Frontal cortex (tissue), 4 donors: Measurements from ENCODE around the gene TRIM6. TPM values are rescaled to one million over a fixed set of nuclear protein-coding genes. Genes with fewer than 3 reads are reported as not detected.
"Not testable (repeated sequence)": the region's sequence is repeated elsewhere in the genome, so short reads cannot be mapped to it uniquely, and the experiment has no call there.

Experiments used
- DNase-seq, 2 donors: peaks; one replicate each; pipeline ENCODE4 v3.0.0; 2012; ENCODE audit warnings: low spot score in 2 of 2
- FAIRE-seq: peaks from 2 replicates; lab custom pipeline; 2012; peaks lifted over from hg19 to GRCh38; lab: Jason Lieb, UNC
- total RNA-seq: library from RNA; depleted of rRNA; stranded (reverse); fragments of >200 nt; gene quantifications from one replicate; pipeline ENCODE4 v1.2.3, GENCODE V29; 2014
- donor health status: control.
- donor health status: control.
- donor health status: control.

Gene TRIM6
- total RNA-seq, 1 donor from 2014 or later, result 0.41 TPM

DNA sequence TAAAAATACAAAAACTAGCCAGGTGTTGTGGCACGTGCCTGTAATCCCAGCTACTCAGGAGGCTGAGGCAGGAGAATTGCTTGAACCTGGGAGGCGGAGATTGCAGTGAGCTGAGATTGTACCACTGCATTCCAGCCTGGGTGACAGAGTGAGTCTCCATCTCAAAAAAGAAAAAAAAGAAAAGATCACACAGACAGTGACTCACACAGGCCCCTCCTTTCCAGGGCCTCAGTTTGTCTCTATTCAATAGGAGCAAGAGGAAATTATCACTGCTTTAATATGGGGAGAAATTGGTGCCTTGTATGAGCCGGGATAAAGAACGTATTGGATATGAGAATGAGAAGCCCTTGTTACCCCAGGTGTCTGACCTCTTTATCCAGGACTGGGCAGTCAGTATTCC lies 6.4 kb downstream of the TRIM6 start:
- not testable (repeated sequence) for FAIRE-seq, DNase-seq

DNA sequence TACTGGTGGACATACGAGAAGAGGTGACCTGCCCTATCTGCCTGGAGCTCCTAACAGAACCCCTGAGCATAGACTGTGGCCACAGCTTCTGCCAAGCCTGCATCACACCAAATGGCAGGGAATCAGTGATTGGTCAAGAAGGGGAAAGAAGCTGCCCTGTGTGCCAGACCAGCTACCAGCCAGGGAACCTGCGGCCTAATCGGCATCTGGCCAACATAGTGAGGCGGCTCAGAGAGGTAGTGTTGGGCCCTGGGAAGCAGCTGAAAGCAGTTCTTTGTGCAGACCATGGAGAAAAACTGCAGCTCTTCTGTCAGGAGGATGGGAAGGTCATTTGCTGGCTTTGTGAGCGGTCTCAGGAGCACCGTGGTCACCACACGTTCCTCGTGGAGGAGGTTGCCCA lies 6.9 kb downstream of the TRIM6 start:
- DNase-seq, result no peak
- FAIRE-seq, result no peak

DNA sequence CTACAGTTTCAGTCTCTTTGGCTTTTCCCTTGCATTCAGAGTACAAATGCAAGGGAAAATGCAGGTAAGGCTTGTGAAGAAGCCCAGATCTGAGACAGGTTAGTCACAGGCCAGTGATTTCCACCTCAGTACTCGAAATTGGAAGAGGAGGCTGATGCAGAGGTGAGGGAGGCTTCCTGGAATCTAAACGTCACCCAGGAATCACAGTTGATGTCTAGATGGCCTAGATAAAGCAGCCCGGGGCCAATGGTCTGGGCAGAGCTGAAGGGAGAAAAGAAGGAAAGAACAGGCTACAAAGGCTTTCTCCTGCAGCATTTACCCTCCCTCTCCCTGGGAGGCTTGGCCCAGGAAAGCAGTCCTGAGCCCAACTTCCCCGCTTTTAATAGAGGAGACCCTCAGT lies 8.5 kb downstream of the TRIM6 start:
- FAIRE-seq (no peak), DNase-seq (no peak)

DNA sequence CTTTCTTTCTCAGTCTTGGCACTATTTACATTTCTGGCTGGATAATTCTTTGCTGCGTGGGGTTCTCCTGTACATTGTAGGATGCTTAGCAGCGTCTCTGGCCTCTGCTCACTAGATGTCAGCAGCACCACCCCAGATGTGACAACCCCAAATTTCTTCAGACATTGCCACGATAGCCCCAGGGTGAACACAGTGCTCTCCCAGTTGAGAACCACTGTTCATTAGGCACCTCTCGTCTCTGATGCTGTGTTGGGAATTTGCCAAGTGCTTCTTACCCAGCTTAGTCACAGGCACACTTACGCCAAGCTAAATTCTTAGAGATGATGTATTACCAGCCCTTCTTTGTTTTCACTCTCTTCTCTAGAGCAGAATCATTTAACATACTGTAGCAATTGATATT lies 9.4 kb downstream of the TRIM6 start:
- FAIRE-seq (no peak), DNase-seq (no peak)

DNA sequence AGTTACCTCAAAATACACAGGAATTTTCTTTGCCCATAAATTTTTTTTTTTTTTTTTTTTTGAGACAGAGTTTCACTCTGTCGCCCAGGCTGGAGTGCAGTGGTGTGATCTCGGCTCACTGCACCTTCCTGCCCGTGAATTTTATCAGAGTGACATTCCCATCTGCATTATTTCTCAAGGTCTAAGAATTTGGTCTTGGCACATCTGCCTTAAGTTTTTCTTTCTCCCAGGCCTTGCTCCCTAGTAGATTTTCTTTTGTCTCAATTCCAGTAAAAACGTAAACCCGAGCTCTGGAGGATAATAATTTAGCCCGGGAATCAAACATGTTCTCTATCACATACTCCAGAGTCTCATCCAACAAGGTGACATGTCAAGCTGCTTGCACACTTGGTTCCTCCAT lies 12.4 kb downstream of the TRIM6 start:
- no peak for DNase-seq
- no peak for FAIRE-seq

DNA sequence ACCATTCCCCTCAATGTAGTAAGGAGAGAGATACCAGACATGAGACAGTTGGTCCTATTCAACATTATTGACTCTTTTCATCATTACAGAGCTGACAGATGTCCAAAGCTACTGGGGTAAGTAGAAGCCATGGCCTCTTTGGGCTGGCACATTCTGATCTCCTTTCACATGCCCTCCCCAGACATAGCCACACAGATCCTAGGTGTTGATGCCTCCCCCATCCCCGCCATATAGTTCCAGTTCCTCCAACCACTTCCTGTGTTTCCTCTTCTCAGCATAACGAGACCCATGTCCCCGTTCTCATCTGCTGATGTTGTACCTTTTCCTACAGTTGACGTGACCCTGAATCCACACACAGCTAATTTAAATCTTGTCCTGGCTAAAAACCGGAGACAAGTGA lies 14.0 kb downstream of the TRIM6 start:
- FAIRE-seq (no peak), DNase-seq (no peak)

DNA sequence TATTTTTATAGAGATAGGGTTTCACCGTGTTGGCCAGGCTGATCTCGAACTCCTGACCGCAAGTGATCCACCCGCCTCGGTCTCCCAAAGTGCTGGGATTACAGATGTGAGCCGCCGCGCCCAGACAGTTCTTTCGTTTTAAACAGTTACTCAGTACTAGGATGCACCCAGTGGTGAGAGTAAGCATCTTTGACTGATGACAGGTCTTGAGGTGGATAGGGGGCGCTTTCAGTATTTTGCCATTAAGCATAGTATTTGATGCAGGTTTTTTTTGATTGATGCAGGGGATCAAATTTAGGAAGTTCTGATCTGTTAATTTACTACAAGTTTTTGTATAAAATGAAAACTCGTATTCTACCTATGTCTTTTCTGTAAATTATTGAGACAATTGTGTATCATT lies 15.2 kb downstream of the TRIM6 start:
- no peak for DNase-seq
- FAIRE-seq, result no peak

DNA sequence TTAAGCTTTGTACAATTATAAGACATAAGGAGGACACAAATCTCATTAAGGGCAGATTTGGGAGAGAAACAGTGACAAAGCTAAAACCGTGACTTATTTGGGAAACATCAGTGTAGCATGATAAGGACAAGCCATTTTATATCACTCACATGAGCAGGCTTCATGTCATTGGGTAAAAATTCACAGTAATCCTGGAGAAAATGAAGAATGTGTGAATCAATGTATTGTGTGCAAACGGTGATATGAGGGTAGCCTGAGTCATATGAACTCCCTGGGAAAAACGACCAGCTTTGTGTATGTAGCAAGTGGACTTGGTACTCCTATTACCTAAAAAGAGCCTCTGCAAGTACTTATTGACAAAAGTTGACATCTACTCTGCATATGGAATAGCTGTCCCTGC lies 22.4 kb downstream of the TRIM6 start:
- DNase-seq, result no peak
- no peak for FAIRE-seq

DNA sequence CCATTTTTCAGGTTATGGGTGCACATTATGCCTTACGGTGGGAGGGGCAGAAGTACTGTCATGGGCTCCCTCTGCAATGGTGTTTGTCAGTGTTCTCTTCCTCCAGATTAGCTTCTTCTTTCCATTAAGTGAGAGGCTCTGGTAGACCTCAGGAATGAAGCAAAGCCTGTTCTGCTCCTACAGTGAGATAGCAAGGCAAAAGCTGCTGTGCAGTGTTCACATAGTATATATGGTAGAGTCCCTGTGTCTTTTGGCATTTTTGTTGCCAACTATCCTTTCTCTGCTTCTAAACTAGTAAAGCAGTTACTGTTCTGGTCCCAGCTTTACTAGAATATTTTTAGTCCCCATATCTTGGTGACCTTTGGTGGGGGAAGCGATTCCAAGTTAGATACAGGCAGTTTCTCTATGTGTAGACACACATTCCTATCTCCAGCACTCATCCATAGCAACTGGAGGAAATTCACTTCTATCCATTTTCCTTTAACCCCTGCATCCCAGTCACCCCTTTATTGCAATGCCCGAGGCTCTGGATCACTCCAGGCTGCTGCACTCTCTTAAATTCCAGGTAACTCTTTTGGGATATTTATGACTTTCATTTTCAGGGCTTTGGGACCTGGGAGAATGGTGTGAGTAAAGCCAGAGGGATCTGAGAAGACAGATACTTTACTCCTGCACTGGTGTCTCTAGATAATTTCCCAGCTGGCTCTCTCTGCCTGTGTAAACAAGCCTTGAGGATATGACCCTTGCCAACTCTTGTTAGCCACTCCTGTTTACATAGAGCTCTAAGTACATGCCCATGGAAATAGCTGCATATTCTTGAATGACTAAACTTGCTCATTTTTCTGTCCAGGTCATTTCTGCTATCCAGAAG lies 24.4 kb downstream of the TRIM6 start:
- DNase-seq, result no peak
- FAIRE-seq, result no peak

DNA sequence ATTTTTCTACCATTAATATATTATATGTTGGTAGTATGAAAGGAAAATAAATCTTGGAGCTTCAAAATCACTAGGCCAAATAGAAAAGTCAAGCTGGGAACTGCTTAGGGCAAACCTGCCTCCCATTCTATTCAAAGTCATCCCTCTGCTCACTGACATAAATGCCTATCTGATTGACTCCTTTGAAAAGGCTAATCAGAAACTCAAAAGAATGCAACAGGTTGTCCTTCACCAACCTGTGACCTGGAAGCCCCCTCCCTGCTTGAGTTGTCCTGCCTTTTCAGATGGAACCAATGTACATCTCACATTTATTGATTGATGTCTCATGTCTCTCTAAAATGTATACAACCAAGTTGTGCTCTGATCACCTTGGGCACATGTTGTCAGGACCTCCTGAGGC lies 25.1 kb downstream of the TRIM6 start:
- FAIRE-seq (no peak), DNase-seq (no peak)

DNA sequence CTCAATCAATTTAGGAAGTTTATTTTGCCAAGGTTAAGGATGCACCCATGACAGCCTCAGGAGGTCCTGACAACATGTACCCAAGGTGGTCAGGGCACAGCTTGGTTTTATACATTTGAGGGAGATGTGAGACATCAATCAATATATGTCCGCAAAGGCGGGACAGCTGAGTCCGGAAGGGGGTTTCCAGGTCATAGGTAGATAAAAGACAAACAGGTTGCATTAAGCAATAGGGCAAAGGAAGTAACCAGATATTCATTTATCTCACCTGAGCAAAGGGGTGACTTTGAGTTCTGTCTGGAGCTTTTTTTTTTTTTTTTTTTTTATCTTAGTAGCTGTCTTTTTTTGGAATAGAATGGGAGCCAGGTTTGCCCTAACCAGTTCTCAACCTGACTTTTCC lies 26.4 kb downstream of the TRIM6 start:
- no peak for DNase-seq
- FAIRE-seq, result no peak

DNA sequence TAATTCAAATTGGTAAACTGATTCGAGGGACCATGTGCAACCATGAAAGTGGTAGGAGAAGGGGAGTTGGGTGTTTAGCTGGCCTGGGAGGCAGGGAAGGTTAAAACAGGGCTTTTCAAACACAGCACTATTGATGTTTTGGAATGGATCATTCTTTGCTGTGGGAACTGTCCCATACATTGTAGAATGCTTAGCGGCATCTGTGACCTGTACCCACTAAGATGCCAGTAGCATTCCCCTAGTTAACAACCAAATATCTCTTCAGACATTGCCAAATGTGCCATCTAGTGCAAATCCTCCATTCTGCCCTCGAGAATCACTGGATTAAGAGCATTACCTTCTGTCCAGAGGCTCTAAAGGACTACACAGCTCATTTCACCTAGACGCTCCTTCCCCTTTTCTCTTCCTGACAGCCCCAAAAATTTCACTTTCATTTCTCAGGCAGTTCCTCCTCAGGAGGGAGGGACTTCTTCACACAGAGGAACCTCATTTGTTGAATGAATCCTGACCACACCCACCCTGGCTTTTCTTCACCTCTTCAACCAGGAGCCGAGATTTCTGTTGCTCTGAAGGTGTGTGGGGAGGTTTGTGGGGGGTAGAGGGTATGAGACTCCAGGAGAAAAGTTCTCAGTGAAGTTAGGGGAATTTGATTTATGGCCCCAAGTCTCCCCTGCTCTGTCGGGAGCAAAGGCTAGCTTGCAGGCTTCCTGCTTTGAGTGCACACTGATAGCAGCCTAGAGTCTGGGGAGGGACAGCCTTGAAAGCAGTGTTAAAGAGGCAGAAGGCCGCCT lies 28.2 kb downstream of the TRIM6 start, which contains the start of gene TRIM34:
TRIM34 (plus strand) TSS at position 513 of the 791 bp plus-strand sequence. CDS start 7,331 bp downstream, outside the sequence.
- DNase-seq, result peak; percentile 26 to 52
- FAIRE-seq, result no peak

DNA sequence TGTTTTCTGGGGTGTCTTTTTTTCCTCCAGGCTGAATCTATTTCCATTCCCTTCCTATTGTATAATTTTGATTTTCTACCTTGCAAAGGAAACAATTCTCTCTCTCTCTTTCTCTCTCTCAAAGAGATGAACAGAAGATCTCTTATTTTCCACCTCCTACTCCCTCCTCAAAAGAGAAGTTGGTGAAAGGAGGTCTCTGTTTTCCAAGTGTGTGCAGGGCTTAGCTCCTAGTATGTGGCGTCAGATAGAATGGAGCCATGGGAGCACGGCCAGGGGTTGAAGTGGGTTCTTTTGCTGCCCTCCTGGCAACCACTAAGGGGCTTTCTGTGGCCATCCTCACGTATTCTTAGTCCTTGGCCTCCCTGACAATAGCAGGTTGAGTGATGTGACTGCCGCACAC lies 28.8 kb downstream of the TRIM6 start:
- FAIRE-seq (no peak), DNase-seq (no peak)

DNA sequence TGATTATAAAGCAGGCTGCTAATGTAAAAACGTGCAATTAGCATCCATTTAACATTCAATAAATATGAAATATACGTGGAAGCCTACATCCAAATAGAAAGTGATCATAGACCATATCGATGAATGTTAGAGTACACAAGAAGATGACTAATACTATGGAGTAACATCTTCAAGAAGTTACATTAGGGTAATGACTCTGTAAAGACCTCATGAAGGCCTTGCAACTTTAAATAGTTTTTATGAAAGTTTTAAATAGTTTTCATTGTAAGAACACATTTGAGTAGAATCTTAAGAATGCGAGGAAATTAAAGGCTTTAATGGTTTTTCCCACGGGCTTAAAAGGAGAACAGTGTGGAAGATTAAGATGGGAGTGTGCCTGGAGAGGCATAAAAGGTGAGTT lies 29.8 kb downstream of the TRIM6 start:
- DNase-seq, result no peak
- no peak for FAIRE-seq

DNA sequence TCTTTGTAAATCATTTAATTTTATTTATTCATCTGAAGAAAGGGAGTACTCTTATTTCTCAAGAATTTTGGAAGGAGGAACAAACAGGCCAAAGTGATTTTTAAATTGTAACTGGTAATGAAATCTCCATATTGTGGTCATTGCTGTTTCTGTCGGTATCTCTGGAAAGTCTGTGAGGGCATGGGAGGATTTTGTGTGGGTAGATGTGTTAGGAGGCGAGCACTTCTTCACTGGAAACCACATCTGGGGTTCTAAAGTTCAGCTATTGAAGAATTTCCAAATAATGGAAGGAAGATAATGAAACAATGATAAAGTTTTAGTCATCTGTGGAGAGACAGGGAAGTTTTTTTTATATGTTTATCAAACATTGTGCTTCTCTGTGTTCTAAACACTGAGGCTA lies 35.0 kb downstream of the TRIM6 start:
- DNase-seq (no peak), FAIRE-seq (no peak)

DNA sequence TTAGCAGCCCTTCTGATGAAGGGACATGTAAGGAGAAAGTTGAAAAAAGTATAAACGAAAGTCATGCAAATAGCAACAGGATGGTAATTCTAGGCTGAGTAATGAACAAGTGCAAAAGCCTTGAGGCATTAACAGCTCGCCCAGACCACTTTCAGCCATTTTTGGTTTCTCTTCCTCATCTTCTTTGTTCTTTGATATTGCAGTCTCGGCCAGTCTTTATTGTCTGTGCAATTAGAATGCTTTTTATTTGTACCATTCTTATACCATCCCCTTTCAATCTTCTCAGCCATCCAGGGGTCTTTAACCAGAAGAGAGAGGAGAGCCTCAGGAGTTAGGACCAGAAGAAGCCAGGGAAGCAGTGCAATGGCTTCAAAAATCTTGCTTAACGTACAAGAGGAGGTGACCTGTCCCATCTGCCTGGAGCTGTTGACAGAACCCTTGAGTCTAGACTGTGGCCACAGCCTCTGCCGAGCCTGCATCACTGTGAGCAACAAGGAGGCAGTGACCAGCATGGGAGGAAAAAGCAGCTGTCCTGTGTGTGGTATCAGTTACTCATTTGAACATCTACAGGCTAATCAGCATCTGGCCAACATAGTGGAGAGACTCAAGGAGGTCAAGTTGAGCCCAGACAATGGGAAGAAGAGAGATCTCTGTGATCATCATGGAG lies 35.7 kb downstream of the TRIM6 start:
- FAIRE-seq (no peak), DNase-seq (no peak)

DNA sequence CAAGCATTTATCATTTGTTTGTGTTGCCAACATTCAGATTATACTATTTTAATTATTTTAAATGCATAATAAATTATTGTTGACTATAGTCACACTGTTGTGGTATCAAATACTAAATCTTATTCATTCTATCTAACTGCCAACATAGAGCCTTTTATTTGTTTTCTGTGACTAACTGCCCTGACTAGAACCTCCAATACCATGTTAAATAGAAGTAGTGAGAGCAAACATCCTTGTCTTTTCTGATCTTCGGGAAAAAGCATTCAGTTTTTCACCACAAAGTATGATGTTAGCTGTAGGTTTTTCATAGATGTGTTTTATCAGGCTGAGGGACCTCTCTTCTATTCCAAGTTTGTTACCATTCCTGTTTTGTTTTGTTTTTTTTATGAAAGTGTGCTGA lies 43.5 kb downstream of the TRIM6 start:
- FAIRE-seq (no peak), DNase-seq (no peak)

DNA sequence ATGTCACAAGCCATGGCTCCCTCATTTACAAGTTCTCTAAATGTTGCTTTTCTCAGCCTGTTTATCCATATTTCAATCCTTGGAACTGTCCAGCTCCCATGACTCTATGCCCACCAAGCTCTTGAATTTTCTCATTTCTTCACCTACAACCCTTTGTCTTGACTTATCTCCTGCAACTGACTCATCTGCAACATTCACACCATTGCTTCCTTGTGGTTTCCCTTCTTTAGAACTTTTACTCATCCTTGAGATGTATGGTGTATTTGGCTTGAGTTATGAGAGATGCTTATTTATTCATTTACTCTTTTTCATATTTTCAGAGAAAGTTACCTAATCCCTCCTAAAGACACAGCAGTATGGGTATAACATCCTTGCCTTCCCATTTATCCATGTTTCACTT lies 47.1 kb downstream of the TRIM6 start:
- FAIRE-seq (no peak), DNase-seq (no peak)

DNA sequence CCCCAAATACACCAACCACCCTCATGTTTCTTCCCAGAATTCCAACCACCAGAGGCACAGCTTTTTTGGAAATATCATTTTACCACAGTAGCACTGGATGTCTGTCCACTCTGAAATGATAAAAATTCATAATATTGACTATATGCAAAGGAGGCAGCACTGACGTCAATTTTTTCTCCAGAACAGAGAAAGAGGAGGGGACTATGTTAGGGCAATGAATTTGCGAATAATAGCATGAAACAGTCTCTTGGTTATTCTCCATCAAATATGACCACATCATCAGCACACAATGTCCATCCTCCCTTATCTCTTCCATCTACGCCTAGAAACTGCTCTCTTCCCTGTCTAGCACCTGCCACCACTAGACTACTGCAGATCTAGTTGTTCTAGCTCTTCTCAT lies 49.7 kb downstream of the TRIM6 start:
- FAIRE-seq (no peak), DNase-seq (no peak)

DNA sequence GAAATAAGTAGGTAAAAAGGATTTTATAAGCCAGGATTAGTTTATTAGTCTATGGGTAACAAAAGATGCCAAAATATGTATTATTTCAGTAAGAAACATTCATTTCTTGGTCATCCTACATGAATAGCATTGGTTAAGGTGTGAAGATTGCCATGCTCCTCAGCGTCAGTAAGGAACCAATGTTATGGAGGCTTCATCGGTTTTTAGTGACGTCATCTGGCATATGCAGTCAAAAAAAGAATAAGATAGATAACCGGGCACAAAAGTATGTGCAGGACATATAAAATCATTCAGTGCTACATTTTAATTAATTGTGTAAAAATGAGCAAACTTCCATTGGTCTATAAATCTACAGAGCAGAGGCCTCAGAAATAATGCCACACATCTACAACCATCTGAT lies 59.0 kb downstream of the TRIM6 start:
- FAIRE-seq (no peak), DNase-seq (no peak)

DNA sequence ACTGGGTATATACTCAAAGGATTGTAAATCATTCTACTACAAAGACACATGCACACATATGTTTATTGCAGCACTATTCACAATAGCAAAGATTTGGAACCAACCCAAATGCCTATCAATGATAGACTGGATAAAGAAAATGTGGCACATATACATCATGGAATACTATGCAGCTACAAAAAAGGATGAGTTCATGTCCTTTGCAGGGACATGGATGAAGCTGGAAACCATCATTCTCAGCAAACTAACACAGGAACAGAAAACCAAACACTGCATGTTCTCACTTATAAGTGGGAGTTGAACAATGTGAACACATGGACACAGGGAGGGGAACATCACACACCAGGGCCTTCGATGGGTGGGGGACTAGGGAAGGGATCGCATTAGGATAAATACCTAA lies 60.5 kb downstream of the TRIM6 start:
- FAIRE-seq, DNase-seq: not testable (repeated sequence)
